ENCODE data around the gene GTF2B. TPM values are rescaled to one million over a fixed set of nuclear protein-coding genes. Genes with fewer than 3 reads are reported as not detected.

GTF2B gene
- total and polyA plus RNA-seq, 2 of the 4 experiments (the other 2 are of a cell fraction), result 32.0 to 41.0 TPM

DNA sequence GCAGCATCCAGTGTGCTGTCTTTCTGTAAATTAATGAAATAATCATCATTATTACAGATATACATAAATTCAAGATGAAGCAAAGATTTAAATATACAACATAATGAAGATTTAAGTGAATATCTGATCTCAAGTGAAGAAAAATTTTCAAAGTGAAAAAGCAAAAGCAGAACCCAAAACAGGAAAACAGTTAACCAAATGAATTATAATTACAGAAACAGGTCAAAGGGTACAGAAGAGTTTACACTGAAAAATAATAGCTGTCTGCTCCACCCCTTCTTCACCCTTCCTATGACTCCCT is 44.8 kb upstream of the GTF2B start:
- DNase-seq, result no peak
- POLR2A ChIA-PET (ENCODE audit: unreplicated experiment), result no interaction called here
- H2BK5ac ChIP-seq (ENCODE audit: low read depth, low read length, poor library complexity, severe bottlenecking), result no peak overlapping the region
- no peaks in the 10 kb centered on the region; the same call in 1 of the 2 replicates for H4K20me1 ChIP-seq (ENCODE audit: insufficient read depth, low read length)
- H3K27ac ChIP-seq (ENCODE audit: insufficient read depth, low read length), result no peak overlapping the region
- H2AK9ac ChIP-seq (replicated peaks; ENCODE audit: low read depth, low read length, poor library complexity), result no peak overlapping the region
- no peaks in the 10 kb centered on the region for H3K27me3 ChIP-seq (ENCODE audit: control insufficient read depth, insufficient read depth, low read length)
- H3K79me1 ChIP-seq (ENCODE audit: low read depth in 1 of 2, low read length in 2 of 2), result no peaks in the 10 kb centered on the region
- no peak overlapping the region for H2BK120ac ChIP-seq (ENCODE audit: low read depth, low read length)
- H4K8ac ChIP-seq (ENCODE audit: low read depth in 2 of 2, low read length in 2 of 2), result no peak overlapping the region
- peaks cover under 1% of the 10 kb centered on the region; the same call in 1 of the 2 replicates for H3K4me1 ChIP-seq (ENCODE audit: control insufficient read depth, insufficient read depth, low read length)
- ATAC-seq (ENCODE audit: low read depth), result no peak
- no peak overlapping the region for H4K5ac ChIP-seq (ENCODE audit: low read depth, low read length)
- intact Hi-C loops (cut with micrococcal nuclease) (loop anchor here (1.0 kb wide), 2 partner anchors 200 to 519 kb away; no protein-coding TSS in a partner anchor), in situ Hi-C loops (cut with MboI; ENCODE audit: low sequenced_read_pairs) (no loop called here), dilution Hi-C loops (cut with HindIII; ENCODE audit: low sequenced_read_pairs, unreplicated experiment) (no loop called here)
- H2BK15ac ChIP-seq (ENCODE audit: low read depth, low read length), result no peak overlapping the region
- H3K36me3 ChIP-seq (ENCODE audit: control insufficient read depth, insufficient read depth, low read length), result peaks cover 27% of the 10 kb centered on the region
- H3K4me3 ChIP-seq (ENCODE audit: insufficient read depth, low read depth, low read length), result no peak overlapping the region
- no peak for TF ChIP-seq NFE2L2 (IDR thresholded peaks at IDR 0.05; ENCODE audit: low read depth, low read length)
- H3K4me2 ChIP-seq (ENCODE audit: low read depth, low read length), result no peak overlapping the region
- no TSS peak for BruUV-seq (replicated peaks)
- H3K56ac ChIP-seq (ENCODE audit: extremely low read depth, insufficient read depth, low read length), result no peak overlapping the region
- no peak overlapping the region for H4K91ac ChIP-seq (ENCODE audit: insufficient read depth, low read depth, low read length)
- no peaks in the 10 kb centered on the region; the same call in 1 of the 2 replicates for H3K9me1 ChIP-seq (ENCODE audit: insufficient read depth, low read length)
- H2BK20ac ChIP-seq (ENCODE audit: low read depth, low read length), result no peak overlapping the region
- H3K9me3 ChIP-seq (ENCODE audit: control insufficient read depth, insufficient read depth, low read length), result no peaks in the 10 kb centered on the region
- H3K18ac ChIP-seq (ENCODE audit: low read depth, low read length), result no peak overlapping the region
- H3K23ac ChIP-seq (ENCODE audit: low read depth, low read length), result no peak overlapping the region
- CTCF ChIA-PET, result interaction anchor here (0.5 kb wide), 1 partner anchor 59 kb away, joined by 4 read pairs; no protein-coding TSS in a partner anchor
- no peak overlapping the region for H2AFZ ChIP-seq (replicated peaks; ENCODE audit: low read length, poor library complexity)
- no peak overlapping the region for H3K4ac ChIP-seq (ENCODE audit: low read depth, low read length)
- H3K9ac ChIP-seq (ENCODE audit: low read depth, low read length), result no peak overlapping the region
- no peak overlapping the region for H3K14ac ChIP-seq (replicated peaks; ENCODE audit: low read depth, low read length)
- H2AK5ac ChIP-seq (ENCODE audit: low read depth, low read length), result no peak overlapping the region

All from IMR-90 (cell line).